ENCODE measurements around the gene TIMM13. TPM values are rescaled to one million over a fixed set of nuclear protein-coding genes. Genes with fewer than 3 reads are reported as not detected.

The TIMM13 gene
- total and polyA plus RNA-seq, 2 donors from 2014 or later = 69.7 to 188 TPM

GRCh38 chr19:2425622-2426581 is 1.5 kb downstream of the TIMM13 start:
- peak in 1 of 5 donors; percentile 71 for DNase-seq
- TF ChIP-seq, protein P1, sequence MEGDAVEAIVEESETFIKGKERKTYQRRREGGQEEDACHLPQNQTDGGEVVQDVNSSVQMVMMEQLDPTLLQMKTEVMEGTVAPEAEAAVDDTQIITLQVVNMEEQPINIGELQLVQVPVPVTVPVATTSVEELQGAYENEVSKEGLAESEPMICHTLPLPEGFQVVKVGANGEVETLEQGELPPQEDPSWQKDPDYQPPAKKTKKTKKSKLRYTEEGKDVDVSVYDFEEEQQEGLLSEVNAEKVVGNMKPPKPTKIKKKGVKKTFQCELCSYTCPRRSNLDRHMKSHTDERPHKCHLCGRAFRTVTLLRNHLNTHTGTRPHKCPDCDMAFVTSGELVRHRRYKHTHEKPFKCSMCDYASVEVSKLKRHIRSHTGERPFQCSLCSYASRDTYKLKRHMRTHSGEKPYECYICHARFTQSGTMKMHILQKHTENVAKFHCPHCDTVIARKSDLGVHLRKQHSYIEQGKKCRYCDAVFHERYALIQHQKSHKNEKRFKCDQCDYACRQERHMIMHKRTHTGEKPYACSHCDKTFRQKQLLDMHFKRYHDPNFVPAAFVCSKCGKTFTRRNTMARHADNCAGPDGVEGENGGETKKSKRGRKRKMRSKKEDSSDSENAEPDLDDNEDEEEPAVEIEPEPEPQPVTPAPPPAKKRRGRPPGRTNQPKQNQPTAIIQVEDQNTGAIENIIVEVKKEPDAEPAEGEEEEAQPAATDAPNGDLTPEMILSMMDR (IDR thresholded peaks at IDR 0.05; ENCODE audit: borderline replicate concordance, extremely low read depth, insufficient read depth) = no peak

GRCh38 chr19:2424686-2425621 is 2.4 kb downstream of the TIMM13 start:
- Histone ChIP-seq H3K9ac (ENCODE audit: low read length in 3 of 3) (no peak overlapping the region), H3K36me3 (ENCODE audit: control insufficient read depth in 2 of 3, insufficient read depth in 3 of 3, low read length in 3 of 3) (no peaks in the 10 kb centered on the region), H3K27me3 (ENCODE audit: control insufficient read depth, insufficient read depth, low read length) (no peaks in the 10 kb centered on the region), H3K4me1 (ENCODE audit: control insufficient read depth in 2 of 3, insufficient read depth in 2 of 3, low read depth in 1 of 3, low read length in 3 of 3) (peaks cover 0 to 11% (median 8%) of the 10 kb centered on the region in 3 donors), H3K9me3 (ENCODE audit: control insufficient read depth in 2 of 3, insufficient read depth in 1 of 3, low read length in 3 of 3) (no peaks in the 10 kb centered on the region), H3K27ac (ENCODE audit: low read depth in 2 of 2, low read length in 2 of 2) (no peak overlapping the region), H3K4me3 (ENCODE audit: low read length in 3 of 3) (no peak overlapping the region)
- peak in 4 of 5 donors; percentile 57 to 79 (median 69) for DNase-seq
- FAIRE-seq = no peak
- TF ChIP-seq, protein P1 (IDR thresholded peaks at IDR 0.05; ENCODE audit: borderline replicate concordance, extremely low read depth, insufficient read depth) = no peak
- intact Hi-C loops (cut with DNase I) = no loop called here

More at GRCh38 chr19:2425622-2426581, 1.5 kb downstream of the TIMM13 start:
- Histone ChIP-seq H3K9ac (ENCODE audit: low read length in 3 of 3) (peak overlapping the region in 1 of 3 donors; percentile 79), H3K4me3 (ENCODE audit: low read length in 3 of 3) (peak overlapping the region; percentile 67 to 82 (median 75)), H3K36me3 (ENCODE audit: control insufficient read depth in 2 of 3, insufficient read depth in 3 of 3, low read length in 3 of 3) (no peaks in the 10 kb centered on the region), H3K4me1 (ENCODE audit: control insufficient read depth in 2 of 3, insufficient read depth in 2 of 3, low read depth in 1 of 3, low read length in 3 of 3) (peaks cover 0 to 11% (median 8%) of the 10 kb centered on the region in 3 donors), H3K27me3 (ENCODE audit: control insufficient read depth, insufficient read depth, low read length) (no peaks in the 10 kb centered on the region), H3K27ac (ENCODE audit: low read depth in 2 of 2, low read length in 2 of 2) (no peak overlapping the region), H3K9me3 (ENCODE audit: control insufficient read depth in 2 of 3, insufficient read depth in 1 of 3, low read length in 3 of 3) (no peaks in the 10 kb centered on the region)
- intact Hi-C loops (cut with DNase I) = no loop called here
- FAIRE-seq = no peak

- TF ChIP-seq, protein P1 (IDR thresholded peaks at IDR 0.05; ENCODE audit: borderline replicate concordance, extremely low read depth, insufficient read depth) = no peak
- intact Hi-C loops (cut with DNase I) = no loop called here
- H3K27ac ChIP-seq (ENCODE audit: low read depth in 2 of 2, low read length in 2 of 2) = no peak overlapping the region
- no peaks in the 10 kb centered on the region for H3K9me3 ChIP-seq (ENCODE audit: control insufficient read depth in 2 of 3, insufficient read depth in 1 of 3, low read length in 3 of 3)
- H3K4me1 ChIP-seq (ENCODE audit: control insufficient read depth in 2 of 3, insufficient read depth in 2 of 3, low read depth in 1 of 3, low read length in 3 of 3) = peaks cover 0 to 11% (median 8%) of the 10 kb centered on the region in 3 donors
- FAIRE-seq (no peak), DNase-seq (peak in 1 of 5 donors; percentile 40)
- H3K27me3 ChIP-seq (ENCODE audit: control insufficient read depth, insufficient read depth, low read length) = no peaks in the 10 kb centered on the region
- H3K9ac ChIP-seq (ENCODE audit: low read length in 3 of 3) = no peak overlapping the region
- no peak overlapping the region for H3K4me3 ChIP-seq (ENCODE audit: low read length in 3 of 3)
- H3K36me3 ChIP-seq (ENCODE audit: control insufficient read depth in 2 of 3, insufficient read depth in 3 of 3, low read length in 3 of 3) = no peaks in the 10 kb centered on the region
Measured at GRCh38 chr19:2423915-2424685, 3.3 kb downstream of the TIMM13 start.
